Stimulated activated CD8-positive, alpha-beta memory T cell treated with anti-CD3 and anti-CD28 coated beads, Interleukin-7, amount 100 ng/mL, for 4 hours (primary cell): ENCODE data around the gene STK24.
"Not testable (repeated sequence)": the region's sequence is repeated elsewhere in the genome, so short reads cannot be mapped to it uniquely, and the experiment has no call there.

Source experiments
- DNase-seq, 2 donors: peaks; one replicate each; pipeline ENCODE4 v3.0.0-alpha.2; 2020; ENCODE audit warnings: low read depth in 2 of 2

The STK24 gene

GRCh38 chr13:98582947-98583346 is 6.0 kb upstream of the STK24 start:
- DNase-seq, result no peak

GRCh38 chr13:98581971-98582702 is 5.2 kb upstream of the STK24 start:
- no peak for DNase-seq

GRCh38 chr13:98581381-98581780 is 4.5 kb upstream of the STK24 start:
- DNase-seq, result no peak

- no peak for DNase-seq
Observed at GRCh38 chr13:98580420-98580819, 3.5 kb upstream of the STK24 start.

- DNase-seq, result no peak
Observed at GRCh38 chr13:98577836-98578285, 954 bp upstream of the STK24 start.

GRCh38 chr13:98576200-98576945 is 534 bp downstream of the STK24 start:
- DNase-seq, result peak in 1 of 2 donors; percentile 31

- no peak for DNase-seq
Observed at GRCh38 chr13:98575904-98576199, 1.1 kb downstream of the STK24 start.

GRCh38 chr13:98575009-98575903 is 1.7 kb downstream of the STK24 start:
- DNase-seq, result no peak

GRCh38 chr13:98571955-98572662 is 4.8 kb downstream of the STK24 start:
- DNase-seq, result no peak

- peak in 1 of 2 donors; percentile 17 for DNase-seq
Observed at GRCh38 chr13:98570929-98571372, 6.0 kb downstream of the STK24 start.

GRCh38 chr13:98569494-98570367 is 7.2 kb downstream of the STK24 start:
- not testable (repeated sequence) for DNase-seq

GRCh38 chr13:98568918-98569317 is 8.0 kb downstream of the STK24 start:
- no peak for DNase-seq

GRCh38 chr13:98567140-98567539 is 9.8 kb downstream of the STK24 start:
- DNase-seq, result no peak

- no peak for DNase-seq
Observed at GRCh38 chr13:98565726-98566565, 11.0 kb downstream of the STK24 start.

GRCh38 chr13:98564204-98564603 is 12.7 kb downstream of the STK24 start:
- DNase-seq, result no peak

- DNase-seq, result no peak
Observed at GRCh38 chr13:98563071-98563470, 13.8 kb downstream of the STK24 start.

- DNase-seq, result no peak
Observed at GRCh38 chr13:98559169-98559568, 17.7 kb downstream of the STK24 start.

- DNase-seq, result no peak
Observed at GRCh38 chr13:98557937-98558792, 18.7 kb downstream of the STK24 start.
